Mesothelial cell of epicardium (in vitro differentiated cells): Measurements from ENCODE around the gene HSD17B12. TPM values are rescaled to one million over a fixed set of nuclear protein-coding genes. Genes with fewer than 3 reads are reported as not detected.

ENCODE experiments used
- DNase-seq, 2 experiments: peaks; one replicate each; pipeline ENCODE4 v3.0.0; 2021; ENCODE audit warnings: low spot score in 2 of 2; ENCODE audit not compliant: unreplicated experiment in 2 of 2
- H3K27ac Mint-ChIP-seq: 2 replicates; pipeline ENCODE4 v1.8.0; 2021; ENCODE audit warnings: mixed read lengths
- H3K27me3 Mint-ChIP-seq: 2 replicates; pipeline ENCODE4 v1.8.0; 2021; ENCODE audit warnings: low read depth, mixed read lengths
- H3K36me3 Mint-ChIP-seq: 2 replicates; pipeline ENCODE4 v1.8.0; 2021; ENCODE audit warnings: mixed read lengths
- H3K4me1 Mint-ChIP-seq: 2 replicates; pipeline ENCODE4 v1.8.0; 2021; ENCODE audit warnings: mixed read lengths
- H3K4me3 Mint-ChIP-seq: 2 replicates; pipeline ENCODE4 v1.8.0; 2021; ENCODE audit warnings: mild to moderate bottlenecking, moderate library complexity, mixed read lengths
- H3K9me3 Mint-ChIP-seq: 2 replicates; pipeline ENCODE4 v1.8.0; 2021; ENCODE audit warnings: mixed read lengths
- total RNA-seq: library from RNA; stranded (reverse); gene quantifications from 3 replicates; pipeline ENCODE4 v1.2.1, GENCODE V29; 2021
- TF ChIP-seq, protein P1 (sequence below): fragments of 200-600 bp; sonication (generic); IDR thresholded peaks from one replicate; pipeline ENCODE4 v1.5.0; 2021; ENCODE audit warnings: antibody characterized with exemption; ENCODE audit not compliant: unreplicated experiment

HSD17B12 gene
- total RNA-seq, 1 donor from 2014 or later: 99.9 TPM

DNA sequence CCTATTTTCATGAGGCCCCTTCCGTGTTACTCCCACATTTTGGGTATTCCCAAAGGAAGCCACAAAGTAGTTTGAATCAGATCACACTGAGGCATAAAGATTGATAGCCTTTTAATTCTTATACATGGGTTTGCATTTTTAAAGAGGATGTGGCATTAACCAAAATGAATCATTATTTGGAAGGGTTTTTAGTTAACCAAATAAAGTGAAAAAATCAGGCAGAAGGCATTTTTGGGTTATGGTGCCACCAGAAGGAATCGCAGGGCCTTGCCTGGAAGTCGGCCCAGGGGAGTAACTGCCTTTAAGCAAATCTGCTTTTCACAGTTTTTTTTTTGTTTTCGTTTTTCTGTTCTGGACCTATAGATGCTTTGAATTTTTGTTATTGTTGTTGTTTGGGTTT is 55.4 kb downstream of the HSD17B12 start:
- peaks cover 42% of the 10 kb centered on the region for H3K4me1 Mint-ChIP-seq
- H3K4me3 Mint-ChIP-seq: peak overlapping the region; percentile 12
- TF ChIP-seq, protein P1, sequence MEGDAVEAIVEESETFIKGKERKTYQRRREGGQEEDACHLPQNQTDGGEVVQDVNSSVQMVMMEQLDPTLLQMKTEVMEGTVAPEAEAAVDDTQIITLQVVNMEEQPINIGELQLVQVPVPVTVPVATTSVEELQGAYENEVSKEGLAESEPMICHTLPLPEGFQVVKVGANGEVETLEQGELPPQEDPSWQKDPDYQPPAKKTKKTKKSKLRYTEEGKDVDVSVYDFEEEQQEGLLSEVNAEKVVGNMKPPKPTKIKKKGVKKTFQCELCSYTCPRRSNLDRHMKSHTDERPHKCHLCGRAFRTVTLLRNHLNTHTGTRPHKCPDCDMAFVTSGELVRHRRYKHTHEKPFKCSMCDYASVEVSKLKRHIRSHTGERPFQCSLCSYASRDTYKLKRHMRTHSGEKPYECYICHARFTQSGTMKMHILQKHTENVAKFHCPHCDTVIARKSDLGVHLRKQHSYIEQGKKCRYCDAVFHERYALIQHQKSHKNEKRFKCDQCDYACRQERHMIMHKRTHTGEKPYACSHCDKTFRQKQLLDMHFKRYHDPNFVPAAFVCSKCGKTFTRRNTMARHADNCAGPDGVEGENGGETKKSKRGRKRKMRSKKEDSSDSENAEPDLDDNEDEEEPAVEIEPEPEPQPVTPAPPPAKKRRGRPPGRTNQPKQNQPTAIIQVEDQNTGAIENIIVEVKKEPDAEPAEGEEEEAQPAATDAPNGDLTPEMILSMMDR: no peak

GRCh38 chr11:43736502-43737200 is 56.1 kb downstream of the HSD17B12 start:
- Mint-ChIP-seq H3K36me3 (peaks cover 29% of the 10 kb centered on the region), H3K27me3 (no peaks in the 10 kb centered on the region), H3K4me3 (peak overlapping the region; percentile 8), H3K9me3 (peaks cover 18% of the 10 kb centered on the region), H3K27ac (peak overlapping the region; percentile 96), H3K4me1 (peaks cover 42% of the 10 kb centered on the region)
- DNase-seq: no peak
- TF ChIP-seq, protein P1: no peak

More for the DNA sequence above, 55.4 kb downstream of the HSD17B12 start:
- H3K27ac Mint-ChIP-seq: peak overlapping the region; percentile 96
- no peak for DNase-seq
- peaks cover 29% of the 10 kb centered on the region for H3K36me3 Mint-ChIP-seq
- no peaks in the 10 kb centered on the region for H3K27me3 Mint-ChIP-seq
- peaks cover 18% of the 10 kb centered on the region for H3K9me3 Mint-ChIP-seq

DNA sequence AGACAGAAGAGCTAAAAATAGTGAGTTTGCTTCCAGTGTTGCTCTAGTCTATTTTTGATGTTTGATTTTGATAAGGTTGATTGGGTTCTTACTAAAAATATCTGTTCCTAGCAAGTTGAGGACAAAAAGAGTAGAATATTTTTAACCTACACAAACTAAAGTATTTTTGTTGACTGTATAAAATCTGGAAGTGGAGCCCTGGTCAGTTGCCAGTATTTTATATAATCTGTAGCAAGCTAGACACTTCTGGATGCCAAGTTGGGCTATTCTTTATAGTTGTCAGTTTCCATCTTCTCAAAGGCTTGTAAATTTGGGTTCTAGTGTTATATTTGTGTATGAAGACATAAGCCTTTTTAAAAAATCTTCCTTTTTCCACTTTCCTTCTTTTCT is 56.7 kb downstream of the HSD17B12 start:
- TF ChIP-seq, protein P1: no peak
- peaks cover 29% of the 10 kb centered on the region for H3K36me3 Mint-ChIP-seq
- peaks cover 18% of the 10 kb centered on the region for H3K9me3 Mint-ChIP-seq
- DNase-seq: no peak
- H3K27ac Mint-ChIP-seq: peak overlapping the region; percentile 96
- H3K4me1 Mint-ChIP-seq: peaks cover 42% of the 10 kb centered on the region
- no peaks in the 10 kb centered on the region for H3K27me3 Mint-ChIP-seq
- H3K4me3 Mint-ChIP-seq: peak overlapping the region; percentile 30

DNA sequence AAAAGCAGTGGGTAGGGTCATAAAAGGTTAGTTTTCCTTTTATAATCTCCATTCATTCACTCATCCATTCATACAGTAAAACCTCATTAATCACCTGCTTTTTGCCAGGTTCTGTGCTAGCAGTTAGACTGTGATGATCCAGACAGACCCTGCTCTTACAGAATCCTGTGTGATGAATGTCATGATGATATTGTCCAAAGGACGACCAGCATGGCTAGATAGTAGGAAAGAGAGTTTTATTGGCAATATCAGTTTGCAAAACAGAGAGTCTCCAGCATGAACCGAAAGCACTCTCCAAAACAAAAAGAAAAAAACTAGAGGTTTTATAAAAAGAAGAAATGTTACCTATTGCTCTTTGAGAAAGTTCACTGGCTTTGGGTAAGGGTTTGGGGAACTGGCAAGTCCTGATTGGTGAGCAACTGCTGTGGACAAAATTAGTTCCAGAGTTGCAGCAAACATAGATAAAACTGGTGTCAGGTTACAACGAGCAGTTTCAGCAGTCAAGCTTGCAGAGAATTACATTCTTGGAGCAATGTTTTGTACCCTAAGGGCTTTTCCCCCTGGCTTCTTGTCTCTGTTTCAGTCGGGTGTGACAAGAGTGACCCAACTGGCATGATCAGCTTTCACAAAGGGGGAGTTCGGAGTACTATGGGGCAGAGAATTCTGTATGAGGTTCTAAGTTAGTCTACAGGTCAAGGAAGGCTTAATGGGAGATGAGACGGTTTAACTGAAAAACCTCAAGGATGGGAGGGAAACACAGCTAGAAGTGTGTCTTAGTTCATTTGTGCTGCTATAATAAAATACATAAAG is 58.3 kb downstream of the HSD17B12 start:
- Mint-ChIP-seq H3K27ac (peak overlapping the region; percentile 96), H3K9me3 (peaks cover 21% of the 10 kb centered on the region), H3K36me3 (peaks cover 29% of the 10 kb centered on the region), H3K4me1 (peaks cover 42% of the 10 kb centered on the region), H3K4me3 (peak overlapping the region; percentile 13), H3K27me3 (no peaks in the 10 kb centered on the region)
- DNase-seq: no peak
- TF ChIP-seq, protein P1: no peak

- no peak for DNase-seq
- H3K4me1 Mint-ChIP-seq: peaks cover 26% of the 10 kb centered on the region
- TF ChIP-seq, protein P1: no peak
- H3K4me3 Mint-ChIP-seq: no peak overlapping the region
- H3K27ac Mint-ChIP-seq: peak overlapping the region; percentile 90
- peaks cover 24% of the 10 kb centered on the region for H3K9me3 Mint-ChIP-seq
- H3K36me3 Mint-ChIP-seq: peaks cover 28% of the 10 kb centered on the region
- no peaks in the 10 kb centered on the region for H3K27me3 Mint-ChIP-seq
Measured at GRCh38 chr11:43746670-43747069, 66.1 kb downstream of the HSD17B12 start.
